ENCODE measurements around the gene ZNF385A. TPM values are rescaled to one million over a fixed set of nuclear protein-coding genes. Genes with fewer than 3 reads are reported as not detected.
"Not testable (repeated sequence)": the region's sequence is repeated elsewhere in the genome, so short reads cannot be mapped to it uniquely, and the experiment has no call there.

The ZNF385A gene
- total RNA-seq, 1 donor from 2014 or later = 28.3 TPM

DNA sequence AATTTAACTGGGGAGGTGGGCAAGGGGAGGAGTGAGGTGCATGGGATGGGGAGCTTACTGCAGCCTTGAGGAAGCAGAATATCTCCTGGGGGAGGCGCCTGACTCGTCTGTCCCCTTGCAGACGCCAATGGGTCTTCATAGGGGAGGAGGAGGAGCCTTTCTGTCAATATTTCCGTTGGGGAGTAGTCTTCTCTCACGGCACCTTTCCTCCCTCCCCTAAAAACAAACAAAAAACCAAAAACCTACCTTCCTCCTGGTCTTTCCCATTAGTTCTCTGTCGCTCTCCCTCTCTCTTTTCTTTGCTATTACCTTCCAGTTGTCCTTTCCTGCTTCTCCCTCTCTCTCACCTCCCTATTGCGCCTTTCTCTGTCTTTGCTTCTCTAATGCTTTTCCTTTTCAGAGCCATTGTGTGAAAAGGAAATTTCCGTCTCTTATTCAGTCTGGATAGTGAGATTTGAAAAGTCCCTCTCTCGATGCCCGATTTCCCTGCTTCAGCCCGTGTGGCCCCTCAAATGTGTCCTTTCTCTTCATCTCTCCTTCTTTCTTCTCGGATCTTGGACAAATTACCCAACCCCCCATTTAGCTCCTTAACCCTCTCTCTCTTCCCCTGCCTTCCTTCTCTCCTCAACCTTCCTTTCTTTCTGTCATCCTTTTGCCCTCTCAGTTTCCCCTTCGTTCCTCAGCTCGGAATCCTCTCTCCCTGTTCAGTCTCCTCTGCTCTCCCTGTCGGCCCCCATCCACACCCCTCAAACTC lies 26.2 kb downstream of the ZNF385A start:
- Histone ChIP-seq H3K27ac (peak overlapping the region; percentile 84), H3K4me3 (peak overlapping the region; percentile 64), H3K9me3 (no peaks in the 10 kb centered on the region), H3K4me1 (peaks cover 31% of the 10 kb centered on the region), H3K36me3 (no peaks in the 10 kb centered on the region), H3K27me3 (ENCODE audit: low read depth) (no peaks in the 10 kb centered on the region)
- intact Hi-C loops (cut with DNase I) = no loop called here
- DNase-seq (no peak), ATAC-seq (no peak)
- TF ChIP-seq, protein P1, sequence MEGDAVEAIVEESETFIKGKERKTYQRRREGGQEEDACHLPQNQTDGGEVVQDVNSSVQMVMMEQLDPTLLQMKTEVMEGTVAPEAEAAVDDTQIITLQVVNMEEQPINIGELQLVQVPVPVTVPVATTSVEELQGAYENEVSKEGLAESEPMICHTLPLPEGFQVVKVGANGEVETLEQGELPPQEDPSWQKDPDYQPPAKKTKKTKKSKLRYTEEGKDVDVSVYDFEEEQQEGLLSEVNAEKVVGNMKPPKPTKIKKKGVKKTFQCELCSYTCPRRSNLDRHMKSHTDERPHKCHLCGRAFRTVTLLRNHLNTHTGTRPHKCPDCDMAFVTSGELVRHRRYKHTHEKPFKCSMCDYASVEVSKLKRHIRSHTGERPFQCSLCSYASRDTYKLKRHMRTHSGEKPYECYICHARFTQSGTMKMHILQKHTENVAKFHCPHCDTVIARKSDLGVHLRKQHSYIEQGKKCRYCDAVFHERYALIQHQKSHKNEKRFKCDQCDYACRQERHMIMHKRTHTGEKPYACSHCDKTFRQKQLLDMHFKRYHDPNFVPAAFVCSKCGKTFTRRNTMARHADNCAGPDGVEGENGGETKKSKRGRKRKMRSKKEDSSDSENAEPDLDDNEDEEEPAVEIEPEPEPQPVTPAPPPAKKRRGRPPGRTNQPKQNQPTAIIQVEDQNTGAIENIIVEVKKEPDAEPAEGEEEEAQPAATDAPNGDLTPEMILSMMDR (IDR thresholded peaks at IDR 0.05) = no peak

DNA sequence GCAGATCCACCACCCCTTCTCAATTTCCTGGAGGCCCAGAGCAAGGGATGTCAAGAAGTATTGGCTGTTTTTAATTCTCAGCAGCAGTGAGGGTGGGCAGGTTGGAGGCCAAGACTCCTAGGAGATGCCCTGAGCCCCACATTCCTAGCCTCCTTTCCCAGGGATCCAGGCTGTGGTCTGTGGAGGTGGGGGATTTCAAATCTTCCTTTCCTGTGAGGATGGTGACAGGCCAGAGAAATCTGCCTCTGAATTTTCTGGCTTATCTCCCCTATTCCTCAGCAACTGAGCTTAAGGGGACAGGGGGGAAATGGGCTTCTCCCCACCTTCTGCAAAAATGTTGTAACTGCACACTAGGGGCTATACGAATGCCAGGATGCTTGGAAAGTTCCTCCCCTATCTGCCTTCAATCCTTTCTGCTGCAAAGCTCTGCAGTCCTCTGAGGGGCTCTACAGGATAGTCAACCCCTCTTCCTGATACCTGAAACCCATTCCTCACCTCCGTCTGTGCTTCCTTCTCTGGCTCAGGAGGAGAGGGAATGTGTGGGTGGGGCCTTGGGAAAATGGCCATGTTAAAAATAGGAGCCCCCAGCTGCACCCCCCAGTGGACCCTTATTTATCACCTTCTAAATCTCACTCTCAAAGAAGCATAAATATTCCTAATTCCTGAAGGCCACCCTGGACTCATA lies 26.9 kb downstream of the ZNF385A start:
- no peaks in the 10 kb centered on the region for H3K9me3 ChIP-seq
- H3K36me3 ChIP-seq = no peaks in the 10 kb centered on the region
- peak overlapping the region; percentile 64 for H3K4me3 ChIP-seq
- TF ChIP-seq, protein P1 (IDR thresholded peaks at IDR 0.05) = no peak
- ATAC-seq (no peak), DNase-seq (no peak)
- no peaks in the 10 kb centered on the region for H3K27me3 ChIP-seq (ENCODE audit: low read depth)
- H3K4me1 ChIP-seq = peaks cover 36% of the 10 kb centered on the region
- intact Hi-C loops (cut with DNase I) = no loop called here
- peak overlapping the region; percentile 1 for H3K27ac ChIP-seq

DNA sequence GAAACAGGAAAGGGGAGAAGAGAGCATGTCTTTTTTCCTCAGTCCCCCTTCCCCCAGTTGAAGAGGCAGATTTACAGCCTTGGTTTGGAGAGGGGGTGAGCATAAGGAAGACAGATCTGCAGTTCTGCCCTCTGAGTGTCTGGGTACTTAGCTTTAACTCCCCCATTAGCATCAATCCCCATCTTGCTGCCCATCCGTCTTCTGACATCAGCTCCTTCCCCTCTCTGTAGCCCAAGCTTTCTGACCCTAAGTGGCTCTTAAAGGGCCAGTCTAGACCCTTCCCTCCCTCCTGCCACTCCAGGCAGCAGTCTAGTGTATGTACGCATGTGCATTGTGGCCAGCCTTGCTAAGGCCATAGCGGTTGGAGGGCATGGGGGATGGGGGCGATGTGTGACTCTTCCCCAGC lies 27.6 kb downstream of the ZNF385A start:
- H3K27me3 ChIP-seq (ENCODE audit: low read depth) = no peaks in the 10 kb centered on the region
- no peaks in the 10 kb centered on the region for H3K36me3 ChIP-seq
- intact Hi-C loops (cut with DNase I) = no loop called here
- H3K4me1 ChIP-seq = peaks cover 42% of the 10 kb centered on the region
- ATAC-seq (no peak), DNase-seq (no peak)
- H3K9me3 ChIP-seq = no peaks in the 10 kb centered on the region
- no peak overlapping the region for H3K4me3 ChIP-seq
- peak overlapping the region; percentile 1 for H3K27ac ChIP-seq
- TF ChIP-seq, protein P1 (IDR thresholded peaks at IDR 0.05) = no peak

DNA sequence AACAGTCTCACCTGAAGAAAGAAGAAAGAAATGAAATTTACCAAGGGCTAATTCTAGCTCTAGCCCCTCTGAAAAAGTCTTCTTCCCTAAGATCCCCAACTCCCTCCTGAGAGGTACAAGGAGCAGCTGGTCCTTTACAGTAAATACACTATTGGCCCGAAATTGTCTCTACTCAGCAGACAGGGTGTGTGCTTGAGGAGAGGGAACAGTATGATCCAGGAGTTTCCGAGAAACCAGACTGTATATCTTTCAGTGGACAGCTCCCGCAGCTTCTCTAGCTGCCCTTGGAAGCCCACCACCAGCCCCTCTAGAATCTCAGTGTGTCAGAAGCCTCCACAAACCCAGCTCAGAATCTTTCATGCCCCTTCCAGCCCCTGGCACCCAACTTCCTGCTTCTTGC lies 28.3 kb downstream of the ZNF385A start:
- TF ChIP-seq, protein P1 (IDR thresholded peaks at IDR 0.05) = no peak
- H3K4me1 ChIP-seq = peaks cover 49% of the 10 kb centered on the region
- DNase-seq (no peak), ATAC-seq (no peak)
- intact Hi-C loops (cut with DNase I) = no loop called here
- H3K36me3 ChIP-seq = peaks cover 4% of the 10 kb centered on the region
- H3K27me3 ChIP-seq (ENCODE audit: low read depth) = no peaks in the 10 kb centered on the region
- H3K27ac ChIP-seq = peak overlapping the region; percentile 18
- H3K9me3 ChIP-seq = no peaks in the 10 kb centered on the region
- H3K4me3 ChIP-seq = no peak overlapping the region

DNA sequence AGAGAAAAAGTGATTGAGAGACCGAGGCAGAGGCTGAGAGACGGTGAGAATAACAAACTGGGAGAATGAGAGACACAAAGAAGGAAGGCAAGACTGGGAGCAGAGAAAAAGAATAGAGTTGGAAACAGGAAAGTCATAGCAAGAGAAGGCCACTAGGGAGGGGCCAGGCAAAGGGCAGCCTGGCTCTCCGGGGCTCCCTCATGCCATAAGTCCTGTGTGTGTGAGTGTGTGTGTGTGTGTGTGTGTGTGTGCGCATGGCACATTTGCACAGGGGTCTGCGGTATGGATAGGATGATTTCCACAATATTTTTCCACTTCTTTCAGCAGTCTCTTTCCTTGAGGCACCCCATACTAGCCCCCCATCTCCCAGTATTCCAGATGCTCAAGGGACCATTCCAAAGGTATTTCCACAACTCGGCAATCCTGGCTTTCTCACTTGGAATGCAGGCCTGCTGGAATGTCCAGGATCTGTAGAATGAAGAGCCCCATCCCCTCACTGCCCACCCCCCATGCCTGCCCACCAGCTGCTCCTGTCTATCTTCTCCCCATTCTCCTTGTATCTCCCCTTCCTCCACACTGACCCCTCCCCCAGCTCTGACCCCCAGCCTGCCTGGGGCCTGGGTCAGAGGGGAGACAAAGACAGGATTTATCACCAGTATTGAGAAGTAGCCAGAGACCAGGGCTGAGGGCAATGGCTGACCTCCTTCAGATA lies 29.3 kb downstream of the ZNF385A start:
- Histone ChIP-seq H3K27ac (peak overlapping the region; percentile 18), H3K9me3 (no peaks in the 10 kb centered on the region), H3K36me3 (peaks cover 14% of the 10 kb centered on the region), H3K27me3 (ENCODE audit: low read depth) (no peaks in the 10 kb centered on the region), H3K4me1 (peaks cover 49% of the 10 kb centered on the region), H3K4me3 (no peak overlapping the region)
- no peak for ATAC-seq
- no peak for DNase-seq
- TF ChIP-seq, protein P1 (IDR thresholded peaks at IDR 0.05) = no peak
- intact Hi-C loops (cut with DNase I) = no loop called here

DNA sequence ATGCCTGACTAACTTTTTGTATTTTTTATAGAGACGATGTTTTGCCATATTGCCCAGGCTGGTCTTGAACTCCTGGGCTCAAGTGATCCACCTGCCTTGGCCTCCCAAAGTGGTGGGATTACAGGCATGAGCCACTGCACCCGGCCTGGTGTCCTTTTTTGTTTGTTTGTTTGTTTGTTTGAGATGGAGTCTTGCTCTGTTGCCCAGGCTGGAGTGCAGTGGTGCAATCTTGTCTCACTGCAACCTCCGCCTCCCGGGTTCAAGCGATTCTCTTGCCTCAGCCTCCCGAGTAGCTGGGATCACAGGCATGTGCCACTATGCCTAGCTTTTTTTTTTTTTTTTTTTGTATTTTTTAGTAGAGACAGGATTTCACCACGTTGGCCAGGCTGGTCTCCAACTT lies 30.3 kb downstream of the ZNF385A start:
- H3K27me3 ChIP-seq (ENCODE audit: low read depth); H3K9me3 ChIP-seq; H3K4me3 ChIP-seq; intact Hi-C loops (cut with DNase I); H3K27ac ChIP-seq; ATAC-seq; DNase-seq: not testable (repeated sequence)
- Histone ChIP-seq H3K36me3 (peaks cover 24% of the 10 kb centered on the region), H3K4me1 (peaks cover 50% of the 10 kb centered on the region)
